ENCODE data around the gene TXNDC5. TPM values are rescaled to one million over a fixed set of nuclear protein-coding genes. Genes with fewer than 3 reads are reported as not detected.
A peak's percentile ranks its signal among the peaks of the same experiment; 100 is the strongest.

The TXNDC5 gene
- polyA plus RNA-seq, 3 donors, result 12.6 to 33.5 (median 21.2) TPM

DNA sequence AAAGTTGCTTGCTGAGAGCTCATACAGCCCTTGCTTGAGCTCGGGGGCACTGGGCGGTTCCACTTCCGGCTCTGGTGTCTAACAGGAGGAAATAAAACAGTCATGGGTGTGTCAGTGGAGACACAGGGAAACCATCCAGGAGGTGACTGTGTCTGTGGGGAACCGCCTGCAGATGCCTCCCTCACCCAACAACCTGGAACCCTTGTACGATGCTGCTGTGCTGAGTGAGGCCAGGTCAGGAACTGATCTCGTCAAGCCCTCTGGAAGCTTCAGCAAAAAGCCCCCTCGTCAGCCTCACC is 15.5 kb downstream of the TXNDC5 start:
- H3K27ac ChIP-seq (ENCODE audit: low read depth in 1 of 2, low read length in 2 of 2), result peak overlapping the region in 1 of 2 donors; percentile 22
- WGBS (ENCODE audit: insufficient coverage), result 100% methylated on average over 1 of the region's 7 CpGs
- H3K36me3 ChIP-seq (replicated peaks in 1 of 2; ENCODE audit: control insufficient read depth in 1 of 2, insufficient read depth in 2 of 2, low read length in 2 of 2), result peaks cover 82 to 100% of the 10 kb centered on the region in 2 donors
- no peak overlapping the region for H3K9ac ChIP-seq (ENCODE audit: insufficient read depth, low read length, poor library complexity, severe bottlenecking)
- TF ChIP-seq, protein P1, sequence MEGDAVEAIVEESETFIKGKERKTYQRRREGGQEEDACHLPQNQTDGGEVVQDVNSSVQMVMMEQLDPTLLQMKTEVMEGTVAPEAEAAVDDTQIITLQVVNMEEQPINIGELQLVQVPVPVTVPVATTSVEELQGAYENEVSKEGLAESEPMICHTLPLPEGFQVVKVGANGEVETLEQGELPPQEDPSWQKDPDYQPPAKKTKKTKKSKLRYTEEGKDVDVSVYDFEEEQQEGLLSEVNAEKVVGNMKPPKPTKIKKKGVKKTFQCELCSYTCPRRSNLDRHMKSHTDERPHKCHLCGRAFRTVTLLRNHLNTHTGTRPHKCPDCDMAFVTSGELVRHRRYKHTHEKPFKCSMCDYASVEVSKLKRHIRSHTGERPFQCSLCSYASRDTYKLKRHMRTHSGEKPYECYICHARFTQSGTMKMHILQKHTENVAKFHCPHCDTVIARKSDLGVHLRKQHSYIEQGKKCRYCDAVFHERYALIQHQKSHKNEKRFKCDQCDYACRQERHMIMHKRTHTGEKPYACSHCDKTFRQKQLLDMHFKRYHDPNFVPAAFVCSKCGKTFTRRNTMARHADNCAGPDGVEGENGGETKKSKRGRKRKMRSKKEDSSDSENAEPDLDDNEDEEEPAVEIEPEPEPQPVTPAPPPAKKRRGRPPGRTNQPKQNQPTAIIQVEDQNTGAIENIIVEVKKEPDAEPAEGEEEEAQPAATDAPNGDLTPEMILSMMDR (IDR thresholded peaks at IDR 0.05), result no peak
- H3K27ac Mint-ChIP-seq, result no peak overlapping the region
- H3K4me1 Mint-ChIP-seq, result no peaks in the 10 kb centered on the region
- H3K36me3 Mint-ChIP-seq, result peaks cover 86 to 92% of the 10 kb centered on the region in 2 donors
- H3K9me3 ChIP-seq (replicated peaks in 1 of 2; ENCODE audit: control insufficient read depth in 1 of 2, insufficient read depth in 1 of 2, low read length in 2 of 2), result no peaks in the 10 kb centered on the region
- no peak overlapping the region for H3K4me3 ChIP-seq (replicated peaks in 1 of 3; ENCODE audit: low read depth in 2 of 3, low read length in 3 of 3)
- H2AFZ ChIP-seq (ENCODE audit: insufficient read depth, low read depth, low read length, poor library complexity, severe bottlenecking), result no peak overlapping the region
- no peaks in the 10 kb centered on the region for H4K20me1 ChIP-seq (ENCODE audit: insufficient read depth, low read length)
- no peaks in the 10 kb centered on the region for H3K4me1 ChIP-seq (ENCODE audit: control insufficient read depth in 1 of 2, insufficient read depth in 2 of 2, low read length in 2 of 2)
- H3K4me3 Mint-ChIP-seq, result no peak overlapping the region
- DNase-seq, result no peak
- intact Hi-C loops (cut with micrococcal nuclease), result no loop called here
- H3K27me3 ChIP-seq (ENCODE audit: control insufficient read depth in 2 of 2, insufficient read depth in 2 of 2, low read length in 2 of 2), result no peaks in the 10 kb centered on the region
- no peaks in the 10 kb centered on the region for H3K9me3 Mint-ChIP-seq
- no peaks in the 10 kb centered on the region for H3K27me3 Mint-ChIP-seq (ENCODE audit: low read depth in 3 of 3)
- H3K4me2 ChIP-seq (replicated peaks; ENCODE audit: extremely low read depth, low read length, poor library complexity, severe bottlenecking), result no peak overlapping the region
- H3K79me2 ChIP-seq (ENCODE audit: insufficient read depth, low read length), result no peaks in the 10 kb centered on the region

DNA sequence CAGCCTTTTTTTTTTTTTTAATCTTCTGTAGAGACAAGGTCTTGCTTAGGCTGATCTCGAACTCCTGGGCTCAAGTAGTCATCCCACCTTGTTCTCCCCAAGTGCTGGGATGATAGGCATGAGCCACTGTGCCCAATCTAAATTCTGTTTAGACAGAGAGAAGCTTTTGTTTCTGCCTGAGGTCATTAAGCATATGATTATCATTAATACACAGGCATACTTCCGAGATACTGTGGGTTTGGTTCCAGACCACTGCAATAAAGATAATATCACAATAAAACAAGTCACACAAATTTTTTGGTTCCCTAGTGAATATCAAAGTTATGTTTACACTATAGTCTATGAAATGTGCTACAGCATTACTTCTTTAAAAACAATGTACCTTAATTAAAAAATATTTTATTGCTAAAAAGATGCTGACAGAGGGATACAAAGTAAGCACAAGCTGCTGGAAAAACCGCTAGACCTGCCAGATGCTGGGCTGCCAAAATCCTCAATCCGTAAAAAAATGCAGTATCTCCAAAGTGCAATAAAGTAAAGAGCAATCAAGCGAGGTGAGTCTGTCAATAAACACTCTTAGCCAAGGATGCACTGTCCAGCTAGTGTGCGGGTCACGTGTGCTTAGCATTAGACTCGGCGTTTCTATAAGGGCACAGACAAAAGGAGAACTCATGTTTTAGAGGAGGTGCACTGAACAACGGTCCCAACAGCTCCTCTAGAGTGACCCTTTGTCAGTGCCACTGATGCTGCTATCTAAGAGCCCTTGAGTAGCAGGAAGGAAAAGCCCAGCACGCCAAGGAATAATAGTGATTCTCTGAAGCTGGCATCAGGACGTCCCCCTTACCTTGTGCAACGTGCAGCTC is 16.1 kb downstream of the TXNDC5 start:
- H3K36me3 ChIP-seq (replicated peaks in 1 of 2; ENCODE audit: control insufficient read depth in 1 of 2, insufficient read depth in 2 of 2, low read length in 2 of 2), result peaks cover 76 to 100% of the 10 kb centered on the region in 2 donors
- no peak overlapping the region for H2AFZ ChIP-seq (ENCODE audit: insufficient read depth, low read depth, low read length, poor library complexity, severe bottlenecking)
- 97% methylated on average over 11 of the region's 13 CpGs for WGBS (ENCODE audit: insufficient coverage)
- no peak overlapping the region for H3K4me3 ChIP-seq (replicated peaks in 1 of 3; ENCODE audit: low read depth in 2 of 3, low read length in 3 of 3)
- no peak overlapping the region for H3K27ac ChIP-seq (ENCODE audit: low read depth in 1 of 2, low read length in 2 of 2)
- H3K79me2 ChIP-seq (ENCODE audit: insufficient read depth, low read length), result no peaks in the 10 kb centered on the region
- H3K9ac ChIP-seq (ENCODE audit: insufficient read depth, low read length, poor library complexity, severe bottlenecking), result no peak overlapping the region
- H3K4me1 ChIP-seq (ENCODE audit: control insufficient read depth in 1 of 2, insufficient read depth in 2 of 2, low read length in 2 of 2), result no peaks in the 10 kb centered on the region
- H3K4me3 Mint-ChIP-seq, result no peak overlapping the region
- H3K9me3 Mint-ChIP-seq, result no peaks in the 10 kb centered on the region
- no peaks in the 10 kb centered on the region for H3K27me3 Mint-ChIP-seq (ENCODE audit: low read depth in 3 of 3)
- H4K20me1 ChIP-seq (ENCODE audit: insufficient read depth, low read length), result no peaks in the 10 kb centered on the region
- DNase-seq, result no peak
- intact Hi-C loops (cut with micrococcal nuclease), result no loop called here
- H3K27ac Mint-ChIP-seq, result no peak overlapping the region
- TF ChIP-seq, protein P1 (IDR thresholded peaks at IDR 0.05), result no peak
- no peaks in the 10 kb centered on the region for H3K4me1 Mint-ChIP-seq
- H3K36me3 Mint-ChIP-seq, result peaks cover 87 to 92% of the 10 kb centered on the region in 2 donors
- no peaks in the 10 kb centered on the region for H3K27me3 ChIP-seq (ENCODE audit: control insufficient read depth in 2 of 2, insufficient read depth in 2 of 2, low read length in 2 of 2)
- no peak overlapping the region for H3K4me2 ChIP-seq (replicated peaks; ENCODE audit: extremely low read depth, low read length, poor library complexity, severe bottlenecking)
- no peaks in the 10 kb centered on the region for H3K9me3 ChIP-seq (replicated peaks in 1 of 2; ENCODE audit: control insufficient read depth in 1 of 2, insufficient read depth in 1 of 2, low read length in 2 of 2)
